GM18858 (cell line): ENCODE results near the gene ZNF441.
"Not testable (repeated sequence)": the region's sequence is repeated elsewhere in the genome, so short reads cannot be mapped to it uniquely, and the experiment has no call there.

ENCODE experiments used
- ATAC-seq: cut with Tn5 transposase; IDR thresholded peaks from one replicate; pipeline ENCODE4 v1.9.1; 2021; ENCODE audit not compliant: unreplicated experiment

Gene ZNF441

GRCh38 chr19:11776669-11777068 lies 9.9 kb downstream of the ZNF441 start:
- not testable (repeated sequence) for ATAC-seq

GRCh38 chr19:11780431-11781020 lies 13.7 kb downstream of the ZNF441 start:
- ATAC-seq: no peak

DNA sequence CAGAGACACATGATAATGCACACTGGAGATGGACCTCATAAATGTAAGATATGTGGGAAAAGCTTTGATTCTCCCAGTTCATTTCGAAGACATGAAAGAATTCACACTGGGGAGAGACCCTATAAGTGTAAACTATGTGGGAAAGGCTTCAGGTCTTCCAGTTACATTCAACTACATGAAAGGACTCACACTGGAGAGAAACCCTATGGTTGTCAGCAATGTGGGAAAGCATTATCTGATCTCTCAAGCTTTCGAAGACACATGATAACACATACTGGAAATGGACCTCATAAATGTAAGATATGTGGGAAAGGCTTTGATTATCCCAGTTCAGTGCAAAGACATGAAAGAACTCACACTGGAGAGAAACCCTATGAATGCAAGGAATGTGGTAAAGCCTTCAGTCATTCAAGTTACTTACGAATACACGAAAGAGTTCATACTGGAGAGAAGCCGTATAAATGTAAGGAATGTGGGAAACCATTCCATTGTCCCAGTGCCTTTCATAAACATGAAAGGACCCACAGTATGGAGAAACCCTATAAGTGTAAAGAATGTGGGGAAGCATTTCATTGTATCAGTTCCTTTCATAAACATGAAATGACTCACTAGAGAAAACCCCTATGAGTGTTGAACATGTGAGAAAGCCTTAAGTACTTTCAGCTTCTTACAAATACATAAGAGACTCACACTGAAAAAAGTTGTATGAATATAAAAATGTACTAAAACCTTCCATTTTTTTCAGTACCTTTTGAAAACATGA lies 14.7 kb downstream of the ZNF441 start:
- no peak for ATAC-seq

DNA sequence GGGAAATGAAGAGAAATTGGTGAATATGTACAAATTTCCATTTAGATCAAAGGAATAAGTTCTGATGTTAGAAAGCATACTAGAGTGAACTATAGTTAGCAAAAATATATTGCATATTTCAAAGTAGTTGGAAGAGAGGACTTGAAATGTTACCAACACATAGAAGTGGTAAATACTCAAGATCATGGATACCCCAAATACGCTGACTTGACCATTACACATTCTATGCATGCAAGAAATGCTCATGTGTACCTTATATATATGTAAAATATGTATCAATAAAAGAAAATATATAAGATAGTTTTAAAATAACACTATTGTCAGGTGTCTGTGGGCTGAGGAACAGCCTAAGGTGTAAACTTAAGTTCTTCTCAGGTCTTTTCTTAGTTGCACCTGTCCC lies 17.0 kb downstream of the ZNF441 start:
- no peak for ATAC-seq

GRCh38 chr19:11784356-11784755 lies 17.6 kb downstream of the ZNF441 start:
- ATAC-seq: no peak

DNA sequence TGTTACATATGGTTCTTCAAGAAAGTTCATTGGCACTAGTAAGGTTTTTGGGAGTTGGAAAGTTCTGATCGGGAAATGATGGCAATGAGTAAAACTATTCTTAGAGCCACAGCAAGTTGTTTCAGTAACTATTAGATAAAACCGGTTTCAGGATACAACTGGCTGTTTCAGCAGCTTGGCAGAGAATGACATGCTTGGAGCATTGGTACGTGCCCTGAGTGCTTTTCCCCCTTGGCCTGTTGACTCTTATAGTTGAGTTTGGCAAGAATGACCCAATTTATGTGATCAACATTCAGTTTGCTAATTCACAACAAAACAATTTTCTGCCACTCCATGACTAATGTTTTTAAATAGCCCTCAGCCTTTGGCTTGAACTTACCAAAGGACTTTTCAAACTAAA lies 20.7 kb downstream of the ZNF441 start:
- no peak for ATAC-seq

DNA sequence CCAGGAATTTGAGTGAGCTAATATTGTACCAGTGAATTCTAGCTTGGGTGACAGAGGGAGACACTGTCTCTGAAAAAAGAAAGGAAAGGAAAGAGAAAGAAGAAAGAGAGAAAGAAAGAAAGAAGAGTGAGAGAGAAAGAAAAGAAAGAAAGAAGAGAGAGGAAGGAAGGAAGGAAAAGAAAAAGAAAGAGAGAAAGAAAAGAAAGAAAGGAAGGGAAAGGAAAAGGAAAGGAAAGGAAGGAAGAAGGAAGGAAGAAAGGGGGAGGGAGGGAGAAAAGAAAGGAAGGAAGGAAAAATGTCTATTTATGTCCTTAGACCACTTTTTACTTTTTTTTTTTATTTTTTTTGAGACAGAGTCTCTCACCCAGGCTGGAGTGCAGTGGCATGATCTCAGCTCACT lies 26.1 kb downstream of the ZNF441 start:
- ATAC-seq: no peak

DNA sequence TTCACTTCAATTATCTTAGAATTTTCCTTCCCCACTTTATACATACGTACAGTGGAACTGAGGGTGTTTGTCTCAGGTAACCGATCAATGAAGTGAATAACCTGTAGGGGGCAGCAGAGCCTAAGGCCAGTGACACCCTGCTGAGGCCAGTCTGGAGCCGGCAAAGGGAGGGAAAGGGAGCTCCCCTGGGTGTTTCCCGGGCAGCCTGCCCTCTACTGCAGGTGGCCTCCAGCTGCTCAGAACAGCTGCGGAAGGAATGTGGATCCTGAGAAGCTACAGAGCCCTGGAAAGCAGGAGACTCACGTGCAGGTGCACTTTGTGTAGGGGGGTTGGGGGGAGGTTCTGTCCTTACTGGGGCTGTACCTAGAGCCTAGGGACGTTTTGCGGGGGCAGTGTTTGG lies 30.7 kb downstream of the ZNF441 start:
- no peak for ATAC-seq

DNA sequence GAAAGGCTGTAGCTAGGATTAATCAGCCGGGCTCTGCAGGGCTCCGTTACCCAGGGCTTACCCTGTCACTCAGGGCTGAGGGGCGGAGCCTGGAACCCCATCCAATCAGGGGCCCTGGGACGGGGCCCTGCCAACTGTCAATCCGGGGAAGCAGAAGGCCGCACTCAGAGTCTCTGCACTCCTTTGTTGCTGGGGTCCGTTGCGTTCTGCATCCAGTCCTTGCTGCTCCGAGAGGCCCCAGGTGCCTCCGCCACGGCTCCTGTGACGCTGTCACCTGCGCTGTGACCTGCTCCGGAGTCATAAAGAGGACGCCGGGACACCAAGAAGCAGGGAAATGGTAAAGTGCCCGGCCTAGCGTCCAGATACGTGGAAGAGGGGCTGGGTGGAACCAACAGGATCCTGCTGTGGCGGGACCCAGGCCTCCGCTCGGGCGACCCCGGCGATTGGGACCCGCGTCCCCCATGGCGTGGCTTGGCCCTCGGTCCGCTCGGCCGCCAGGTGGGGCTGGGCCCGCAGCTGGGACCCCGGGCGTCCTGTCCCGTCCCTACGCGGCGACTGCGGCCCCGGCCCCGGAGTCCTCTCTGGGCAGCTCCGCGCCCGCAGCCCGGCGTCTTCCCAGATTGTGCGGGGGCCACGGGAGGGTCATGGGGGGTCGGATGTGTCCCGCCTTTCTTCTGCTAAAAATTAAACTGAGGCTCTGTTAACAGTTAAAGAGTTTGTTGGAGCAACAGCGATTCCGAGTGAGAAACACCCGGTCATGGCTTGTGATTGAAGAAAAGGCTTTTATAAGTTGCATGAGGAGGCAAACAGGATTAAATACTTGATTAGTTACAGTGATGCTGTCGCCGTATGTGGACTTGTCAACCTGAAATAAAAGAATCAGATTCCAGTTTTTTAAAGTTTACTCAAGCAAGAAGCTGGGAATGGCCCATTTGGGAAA lies 31.9 kb downstream of the ZNF441 start, which contains the start of gene ZNF491:
TSS of gene ZNF491 (plus strand) at position 133 of the 940 bp plus-strand sequence. CDS start 7,431 bp downstream, outside the sequence.
- peak; percentile 80 for ATAC-seq

- no peak for ATAC-seq
These were observed 39.7 kb downstream of the ZNF441 start for GRCh38 chr19:11806354-11807098.

GRCh38 chr19:11807099-11807380 lies 40.2 kb downstream of the ZNF441 start:
- ATAC-seq: no peak

DNA sequence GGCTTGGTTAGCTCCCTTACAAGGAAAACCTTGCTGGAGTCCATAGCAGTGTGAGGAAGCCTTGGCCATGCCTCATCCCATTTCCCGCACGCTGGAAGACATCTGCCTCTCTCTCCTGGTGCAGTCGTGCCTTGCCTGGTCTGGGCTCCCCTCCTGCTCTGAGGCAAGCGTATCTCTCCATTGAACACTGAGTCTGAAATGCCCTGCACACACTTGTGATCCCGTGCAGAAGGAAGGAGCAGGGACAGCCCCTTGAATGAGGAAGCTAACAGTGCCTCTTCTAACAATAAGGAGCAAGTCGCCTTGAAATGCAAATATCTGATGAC lies 46.9 kb downstream of the ZNF441 start:
- ATAC-seq: no peak

DNA sequence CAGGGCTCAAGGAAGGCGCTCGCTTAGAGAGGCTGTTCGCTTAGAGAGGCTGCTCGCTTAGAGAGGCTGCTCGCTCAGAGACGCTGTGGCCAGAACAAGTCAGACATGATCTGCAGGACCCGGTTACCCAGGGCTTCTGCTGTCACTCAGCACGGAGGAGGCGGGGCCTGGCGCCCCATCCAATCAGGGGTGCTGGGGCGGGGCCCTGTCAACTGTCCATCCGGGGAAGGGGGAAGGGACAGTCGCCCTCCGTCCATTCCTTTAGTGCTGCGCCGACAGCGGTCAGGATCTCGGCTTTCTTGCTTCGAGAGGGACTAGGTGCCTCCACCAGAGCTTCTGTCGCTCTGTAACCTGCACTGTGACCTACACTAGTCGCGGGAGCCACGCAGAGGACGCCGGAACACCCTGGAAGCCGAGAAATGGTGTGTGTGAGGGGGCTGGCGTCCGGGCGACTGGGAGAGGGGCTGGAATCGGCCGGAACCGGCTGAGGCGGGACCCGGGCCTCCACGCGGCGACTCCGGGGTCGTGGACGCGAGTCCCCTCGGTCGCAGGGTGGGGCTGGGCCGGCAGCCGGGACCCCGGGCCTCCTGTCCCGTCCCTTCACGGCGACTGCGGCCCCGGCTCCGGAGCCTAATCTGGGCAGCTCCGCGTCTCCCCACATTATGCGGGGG lies 47.4 kb downstream of the ZNF441 start, which contains the start of gene ZNF440:
TSS of gene ZNF440 (plus strand) at position 245 of the 671 bp plus-strand sequence. CDS start at position 420, 175 bp downstream.
- peak; percentile 68 for ATAC-seq

DNA sequence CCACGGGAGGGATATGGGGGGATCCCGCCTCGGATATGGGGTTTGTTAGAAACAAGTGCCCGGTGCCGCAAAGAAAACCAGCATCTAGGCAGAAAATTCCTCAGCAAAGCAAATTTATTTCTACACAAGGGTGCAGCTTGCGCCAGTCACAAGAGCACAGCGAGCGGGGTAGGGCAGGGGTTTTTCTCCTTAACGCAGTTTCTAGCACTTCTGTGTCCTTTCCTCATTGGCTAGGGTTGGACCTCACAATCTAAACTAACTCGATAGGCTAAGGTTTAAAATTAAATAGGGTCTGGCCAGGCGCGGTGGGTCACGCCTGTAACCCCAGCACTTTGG lies 47.9 kb downstream of the ZNF441 start:
- ATAC-seq: no peak

- ATAC-seq: no peak
These were observed 54.8 kb downstream of the ZNF441 start for GRCh38 chr19:11821474-11822109.

DNA sequence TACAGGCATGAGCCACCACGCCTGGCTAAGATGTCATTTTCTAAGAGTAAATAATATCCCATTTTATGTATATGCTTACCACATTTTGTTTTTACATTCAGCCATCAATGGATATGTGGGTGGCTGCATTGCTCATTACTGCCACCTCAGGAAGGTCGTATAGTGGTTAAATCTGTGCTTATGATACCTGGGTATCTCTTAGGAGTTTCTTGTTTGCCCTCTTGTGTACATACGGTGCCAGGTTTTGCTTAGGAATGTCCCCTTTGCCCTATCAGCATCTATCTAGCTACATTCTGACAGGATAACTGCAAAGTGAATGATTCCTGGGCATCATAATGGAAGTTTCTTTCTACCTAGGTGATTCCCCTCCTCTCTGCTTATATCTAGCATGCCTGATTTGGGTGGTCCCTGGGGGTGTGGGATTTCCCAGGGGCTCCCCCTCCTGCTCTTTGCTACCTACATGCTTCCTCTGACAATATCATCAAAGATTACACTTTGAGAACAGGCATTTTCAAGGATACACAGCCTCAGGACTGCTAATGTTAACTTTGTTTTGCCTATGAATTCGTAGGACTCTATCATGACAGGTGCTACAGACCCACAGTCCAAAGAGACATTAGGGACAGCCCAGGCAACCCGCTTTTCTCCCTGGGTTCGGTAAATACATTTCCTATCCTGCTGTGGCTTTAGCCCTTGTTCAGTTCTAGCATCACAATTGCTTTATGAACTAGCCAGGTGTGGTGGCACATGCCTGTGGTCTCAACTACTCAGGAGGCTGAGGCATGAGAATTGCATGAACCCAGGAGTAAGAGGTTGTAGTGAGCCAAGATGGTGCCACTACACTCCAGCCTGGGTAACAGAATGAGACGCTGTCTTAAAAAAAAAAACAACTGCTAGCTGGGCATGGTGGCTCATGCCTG lies 62.4 kb downstream of the ZNF441 start:
- not testable (repeated sequence) for ATAC-seq

GRCh38 chr19:11832253-11832912 lies 65.6 kb downstream of the ZNF441 start:
- no peak for ATAC-seq

DNA sequence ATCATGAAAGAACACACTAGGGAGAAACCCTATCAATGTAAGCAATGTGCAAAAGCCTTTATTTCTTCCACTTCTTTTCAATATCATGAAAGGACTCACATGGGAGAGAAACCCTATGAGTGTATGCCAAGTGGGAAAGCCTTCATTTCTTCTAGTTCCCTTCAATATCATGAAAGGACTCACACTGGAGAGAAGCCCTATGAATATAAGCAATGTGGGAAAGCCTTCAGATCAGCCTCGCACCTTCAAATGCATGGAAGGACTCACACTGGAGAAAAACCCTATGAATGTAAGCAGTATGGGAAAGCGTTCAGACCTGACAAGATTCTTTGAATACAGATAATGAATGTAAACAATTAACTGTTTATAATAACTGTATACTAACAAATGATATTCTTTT lies 66.7 kb downstream of the ZNF441 start:
- no peak for ATAC-seq
